ENCODE results near the gene KRT16.
"Not testable (repeated sequence)": the region's sequence is repeated elsewhere in the genome, so short reads cannot be mapped to it uniquely, and the experiment has no call there.

The KRT16 gene

GRCh38 chr17:41647038-41647813 lies 34.7 kb upstream of the KRT16 start:
- DNase-seq, result no peak

- no peak for DNase-seq
Measured at GRCh38 chr17:41642252-41643156, 29.9 kb upstream of the KRT16 start.

- not testable (repeated sequence) for DNase-seq
Measured at GRCh38 chr17:41640596-41640995, 28.0 kb upstream of the KRT16 start.

- no peak for DNase-seq
Measured at GRCh38 chr17:41639492-41640473, 27.2 kb upstream of the KRT16 start.

- no peak for DNase-seq
Measured at GRCh38 chr17:41638941-41639340, 26.4 kb upstream of the KRT16 start.

- no peak for DNase-seq
Measured at GRCh38 chr17:41638194-41638593, 25.6 kb upstream of the KRT16 start.

GRCh38 chr17:41636652-41637051 lies 24.1 kb upstream of the KRT16 start:
- DNase-seq, result no peak

- DNase-seq, result no peak
Measured at GRCh38 chr17:41635121-41636097, 22.8 kb upstream of the KRT16 start.

- DNase-seq, result no peak
Measured at GRCh38 chr17:41634639-41635038, 22.1 kb upstream of the KRT16 start.

- DNase-seq, result no peak
Measured at GRCh38 chr17:41633556-41634199, 21.1 kb upstream of the KRT16 start.

- DNase-seq, result no peak
Measured at GRCh38 chr17:41632482-41633105, 20.0 kb upstream of the KRT16 start.

GRCh38 chr17:41631898-41632285 lies 19.3 kb upstream of the KRT16 start:
- DNase-seq, result no peak

- DNase-seq, result no peak
Measured at GRCh38 chr17:41631025-41631897, 18.7 kb upstream of the KRT16 start.

GRCh38 chr17:41629826-41630670 lies 17.5 kb upstream of the KRT16 start:
- no peak for DNase-seq

GRCh38 chr17:41629316-41629715 lies 16.7 kb upstream of the KRT16 start:
- no peak for DNase-seq

GRCh38 chr17:41628621-41629255 lies 16.2 kb upstream of the KRT16 start:
- not testable (repeated sequence) for DNase-seq

- DNase-seq, result not testable (repeated sequence)
Measured at GRCh38 chr17:41628073-41628370, 15.5 kb upstream of the KRT16 start.

All from DMS79 (cell line).